Neutrophil (primary cell): ENCODE results near the gene WDR27.

Experiments used
- H3K27ac ChIP-seq: fragments of 200-600 bp; sonication (generic); 2 replicates; pipeline ENCODE4 v1.5.1; 2016; ENCODE audit warnings: mild to moderate bottlenecking, moderate library complexity
- H3K27me3 ChIP-seq: fragments of 200-600 bp; sonication (generic); 2 replicates; pipeline ENCODE4 v1.6.0; 2016; ENCODE audit warnings: mild to moderate bottlenecking
- H3K36me3 ChIP-seq: fragments of 200-600 bp; sonication (generic); 2 replicates; pipeline ENCODE4 v1.5.1; 2017
- H3K4me1 ChIP-seq, 2 experiments: fragments of 200-600 bp in 1 of 2; sonication (generic) in 1 of 2; 1 replicate in 1 of 2; 2 replicates in 1 of 2; pipeline versions ENCODE4 v1.5.1 to v1.6.1; 2013 to 2016; ENCODE audit warnings: low read depth in 1 of 2, low read length in 1 of 2, mild to moderate bottlenecking in 1 of 2, moderate library complexity in 1 of 2; ENCODE audit not compliant: control insufficient read depth in 1 of 2, insufficient read depth in 1 of 2
- H3K4me3 ChIP-seq, 2 experiments: fragments of 200-600 bp in 1 of 2; sonication (generic) in 1 of 2; 1 replicate in 1 of 2; 2 replicates in 1 of 2; pipeline ENCODE4 v1.5.1; 2013 to 2016; ENCODE audit warnings: low read depth in 1 of 2, low read length in 1 of 2, mild to moderate bottlenecking in 1 of 2, moderate library complexity in 1 of 2
- H3K9me3 ChIP-seq: fragments of 200-600 bp; sonication (generic); 2 replicates; pipeline ENCODE4 v1.5.1; 2016
- TF ChIP-seq, protein P1 (sequence below): fragments of 200-600 bp; sonication (generic); IDR thresholded peaks from 2 replicates; pipeline ENCODE4 v1.5.1; 2016; ENCODE audit warnings: antibody characterized with exemption

The WDR27 gene

DNA sequence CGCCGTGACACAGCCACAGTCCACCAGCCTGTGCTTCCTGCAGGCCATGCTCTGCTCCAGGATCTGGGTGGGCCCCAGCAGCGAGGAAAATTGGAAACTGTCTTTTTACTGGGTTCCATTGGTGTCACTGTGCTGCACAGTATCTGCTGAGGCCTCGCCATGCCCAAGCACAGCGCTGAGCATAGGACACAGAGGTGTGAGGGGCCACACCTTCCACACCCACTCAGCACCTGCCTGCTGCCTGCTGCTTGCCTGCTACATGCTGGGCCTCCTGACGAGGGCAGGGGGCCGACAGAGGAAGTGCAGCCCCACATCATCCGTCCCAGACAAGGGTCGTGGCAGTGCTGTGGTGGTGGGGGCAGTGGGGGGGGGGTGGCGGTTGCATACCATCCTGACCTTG, 275.2 kb downstream of the WDR27 start:
- no peaks in the 10 kb centered on the region for H3K36me3 ChIP-seq
- no peaks in the 10 kb centered on the region for H3K4me1 ChIP-seq
- TF ChIP-seq, protein P1, sequence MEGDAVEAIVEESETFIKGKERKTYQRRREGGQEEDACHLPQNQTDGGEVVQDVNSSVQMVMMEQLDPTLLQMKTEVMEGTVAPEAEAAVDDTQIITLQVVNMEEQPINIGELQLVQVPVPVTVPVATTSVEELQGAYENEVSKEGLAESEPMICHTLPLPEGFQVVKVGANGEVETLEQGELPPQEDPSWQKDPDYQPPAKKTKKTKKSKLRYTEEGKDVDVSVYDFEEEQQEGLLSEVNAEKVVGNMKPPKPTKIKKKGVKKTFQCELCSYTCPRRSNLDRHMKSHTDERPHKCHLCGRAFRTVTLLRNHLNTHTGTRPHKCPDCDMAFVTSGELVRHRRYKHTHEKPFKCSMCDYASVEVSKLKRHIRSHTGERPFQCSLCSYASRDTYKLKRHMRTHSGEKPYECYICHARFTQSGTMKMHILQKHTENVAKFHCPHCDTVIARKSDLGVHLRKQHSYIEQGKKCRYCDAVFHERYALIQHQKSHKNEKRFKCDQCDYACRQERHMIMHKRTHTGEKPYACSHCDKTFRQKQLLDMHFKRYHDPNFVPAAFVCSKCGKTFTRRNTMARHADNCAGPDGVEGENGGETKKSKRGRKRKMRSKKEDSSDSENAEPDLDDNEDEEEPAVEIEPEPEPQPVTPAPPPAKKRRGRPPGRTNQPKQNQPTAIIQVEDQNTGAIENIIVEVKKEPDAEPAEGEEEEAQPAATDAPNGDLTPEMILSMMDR: no peak
- H3K27ac ChIP-seq: no peak overlapping the region
- H3K9me3 ChIP-seq: peaks cover 19% of the 10 kb centered on the region
- no peak overlapping the region for H3K4me3 ChIP-seq
- H3K27me3 ChIP-seq: no peaks in the 10 kb centered on the region

DNA sequence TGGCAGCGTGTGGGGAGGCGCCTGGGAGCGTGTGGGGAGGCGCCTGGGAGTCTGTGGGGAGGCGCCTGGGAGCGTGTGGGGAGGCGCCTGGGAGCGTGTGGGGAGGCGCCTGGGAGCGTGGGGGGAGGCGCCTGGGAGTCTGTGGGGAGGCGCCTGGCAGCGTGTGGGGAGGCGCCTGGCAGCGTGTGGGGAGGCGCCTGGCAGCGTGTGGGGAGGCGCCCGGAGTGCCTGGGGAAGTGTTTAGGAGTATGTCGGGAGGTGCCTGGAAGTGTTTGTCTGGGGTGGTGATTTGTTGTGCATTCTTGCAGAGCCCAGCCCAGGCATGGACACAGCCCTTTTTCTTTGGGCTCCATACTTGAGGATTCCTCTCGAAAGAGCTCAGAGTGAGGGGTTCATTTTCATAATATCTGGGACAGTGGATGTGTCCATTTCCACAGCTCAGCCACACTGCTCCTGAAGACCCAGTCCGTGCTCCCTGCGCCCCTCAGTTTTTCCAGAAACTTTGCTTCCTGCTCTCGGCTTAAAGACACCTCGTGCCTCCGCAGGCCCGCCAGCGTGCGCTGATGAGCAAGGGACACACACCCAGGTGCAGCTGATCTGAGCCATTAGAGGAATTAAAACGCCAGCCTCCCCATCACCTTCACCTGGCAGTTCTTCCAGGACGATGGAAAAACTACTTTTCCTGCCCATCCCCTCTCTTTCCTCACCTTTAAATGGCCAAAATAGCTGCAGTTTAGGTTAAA, 276.0 kb downstream of the WDR27 start:
- Histone ChIP-seq H3K36me3 (no peaks in the 10 kb centered on the region), H3K9me3 (peaks cover 12% of the 10 kb centered on the region), H3K4me3 (no peak overlapping the region), H3K27me3 (no peaks in the 10 kb centered on the region), H3K27ac (no peak overlapping the region), H3K4me1 (no peaks in the 10 kb centered on the region)
- TF ChIP-seq, protein P1: no peak

GRCh38 chr6:169424821-169425240, 277.0 kb downstream of the WDR27 start:
- peaks cover 3% of the 10 kb centered on the region for H3K9me3 ChIP-seq
- no peaks in the 10 kb centered on the region for H3K27me3 ChIP-seq
- H3K4me1 ChIP-seq: no peaks in the 10 kb centered on the region
- TF ChIP-seq, protein P1: no peak
- no peaks in the 10 kb centered on the region for H3K36me3 ChIP-seq
- no peak overlapping the region for H3K27ac ChIP-seq
- no peak overlapping the region for H3K4me3 ChIP-seq

GRCh38 chr6:169424149-169424804, 277.6 kb downstream of the WDR27 start:
- TF ChIP-seq, protein P1: no peak
- H3K9me3 ChIP-seq: no peaks in the 10 kb centered on the region
- H3K4me1 ChIP-seq: no peaks in the 10 kb centered on the region
- H3K27me3 ChIP-seq: no peaks in the 10 kb centered on the region
- H3K36me3 ChIP-seq: no peaks in the 10 kb centered on the region
- no peak overlapping the region for H3K4me3 ChIP-seq
- H3K27ac ChIP-seq: no peak overlapping the region

GRCh38 chr6:169421586-169422264, 280.1 kb downstream of the WDR27 start:
- no peaks in the 10 kb centered on the region for H3K36me3 ChIP-seq
- TF ChIP-seq, protein P1: no peak
- H3K9me3 ChIP-seq: no peaks in the 10 kb centered on the region
- no peaks in the 10 kb centered on the region for H3K27me3 ChIP-seq
- no peak overlapping the region for H3K4me3 ChIP-seq
- H3K27ac ChIP-seq: no peak overlapping the region
- H3K4me1 ChIP-seq: no peaks in the 10 kb centered on the region
